Midbrain (tissue), 1 donor: ENCODE measurements around the gene CBX4.

Experiments used
- DNase-seq: peaks from one replicate; lab custom pipeline; 2025; lab: John Stamatoyannopoulos, UW

CBX4 gene

DNA sequence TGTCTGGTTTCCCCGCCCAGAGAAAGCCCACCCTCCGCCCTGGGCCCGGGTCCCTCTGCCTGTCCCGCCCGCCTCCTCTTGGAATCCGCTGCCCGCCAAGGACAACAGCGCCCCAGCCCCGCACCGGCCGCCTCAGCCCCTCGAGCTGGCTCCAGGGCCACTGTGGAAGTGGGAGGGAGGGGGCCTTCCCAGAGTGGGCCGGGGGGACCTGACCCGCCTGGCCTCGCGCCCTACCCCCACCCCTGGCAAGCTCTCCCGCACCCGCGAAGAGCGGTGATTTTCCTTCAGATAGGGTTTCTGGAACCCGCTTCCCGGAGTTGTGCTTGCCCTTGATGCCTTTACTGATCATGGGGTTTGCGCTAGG, 40.1 kb downstream of the CBX4 start:
- DNase-seq: no peak

DNA sequence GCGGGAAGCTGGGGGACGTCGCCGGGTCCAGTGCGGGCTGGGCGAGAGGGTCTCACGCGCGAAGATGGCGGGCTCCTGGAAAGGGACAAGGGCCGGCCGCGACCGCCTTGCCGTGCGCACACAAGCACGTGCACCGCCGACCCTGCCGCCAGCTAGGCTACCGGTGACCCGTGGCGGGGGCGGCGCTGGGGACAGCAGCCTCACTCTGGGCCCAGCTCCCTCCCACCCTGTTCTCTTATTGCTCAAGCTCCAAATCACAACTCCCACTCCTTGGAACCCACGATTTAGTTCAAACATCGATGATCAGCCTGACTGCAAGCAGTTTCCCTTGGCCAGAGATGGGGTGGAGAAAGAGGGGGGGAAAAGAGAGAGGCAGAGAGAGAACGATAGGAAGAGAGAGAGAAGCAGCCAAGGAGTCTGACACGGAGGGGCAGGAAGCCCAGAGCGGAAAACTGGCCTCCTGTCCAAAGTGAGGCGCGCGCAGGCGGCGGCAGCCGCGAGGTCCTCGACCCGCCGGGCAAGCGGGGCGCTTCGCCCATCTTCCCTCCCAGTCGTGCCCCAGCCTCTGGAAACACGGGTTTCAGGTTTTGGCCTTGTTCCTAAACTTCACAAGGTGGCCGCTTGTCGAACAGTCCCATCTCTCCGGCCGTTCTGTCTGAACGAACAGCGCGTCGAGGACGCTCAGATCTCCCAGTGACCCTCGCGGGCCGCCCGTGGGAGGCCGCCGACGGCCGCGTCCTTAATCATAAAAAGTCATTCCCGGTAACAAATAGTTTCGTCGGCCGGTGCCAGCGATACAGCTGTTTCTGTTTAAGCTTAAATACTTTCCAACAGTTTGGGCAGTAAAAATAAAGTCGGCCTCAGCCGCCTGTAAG, 40.7 kb downstream of the CBX4 start:
- no peak for DNase-seq

DNA sequence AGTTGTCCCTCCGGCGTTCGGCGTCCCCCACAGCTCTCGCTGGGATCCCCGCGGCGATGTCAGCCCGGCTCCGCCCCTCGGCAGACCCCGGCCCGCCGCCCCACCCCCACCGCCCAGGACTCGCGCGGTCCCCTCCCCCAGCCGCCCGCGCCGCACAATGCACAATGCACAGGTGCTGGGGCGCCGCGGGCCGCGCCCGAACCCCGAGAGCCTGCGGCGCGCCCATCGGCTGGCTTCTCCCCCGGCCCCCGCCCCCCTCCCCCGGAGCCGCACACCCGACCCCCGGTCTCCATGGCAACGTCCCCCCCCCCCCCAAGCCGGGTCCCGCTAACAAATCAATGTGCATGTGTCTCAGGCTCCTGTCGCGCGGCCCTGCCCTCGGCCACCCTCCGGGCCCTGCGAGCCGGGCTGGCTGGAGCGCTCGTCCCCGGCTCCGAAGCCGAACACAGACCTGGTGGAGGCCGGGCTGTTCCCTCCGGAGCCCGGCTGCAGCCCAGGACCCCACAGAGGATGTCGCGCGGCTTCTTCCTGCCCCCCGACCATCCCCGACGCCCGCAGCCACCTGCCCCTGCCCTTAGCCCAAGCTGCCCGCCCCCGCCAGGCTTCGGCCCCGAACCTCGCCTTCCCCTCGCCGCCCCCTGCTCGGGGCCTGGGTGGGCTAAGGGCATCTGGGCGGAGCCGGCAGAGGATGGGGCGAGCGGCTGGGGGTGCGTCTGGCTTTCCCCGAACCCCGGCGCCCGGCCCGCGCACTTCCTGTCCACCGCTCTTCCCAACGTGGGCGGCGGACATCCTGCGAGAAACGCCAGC, 41.5 kb downstream of the CBX4 start:
- no peak for DNase-seq

DNA sequence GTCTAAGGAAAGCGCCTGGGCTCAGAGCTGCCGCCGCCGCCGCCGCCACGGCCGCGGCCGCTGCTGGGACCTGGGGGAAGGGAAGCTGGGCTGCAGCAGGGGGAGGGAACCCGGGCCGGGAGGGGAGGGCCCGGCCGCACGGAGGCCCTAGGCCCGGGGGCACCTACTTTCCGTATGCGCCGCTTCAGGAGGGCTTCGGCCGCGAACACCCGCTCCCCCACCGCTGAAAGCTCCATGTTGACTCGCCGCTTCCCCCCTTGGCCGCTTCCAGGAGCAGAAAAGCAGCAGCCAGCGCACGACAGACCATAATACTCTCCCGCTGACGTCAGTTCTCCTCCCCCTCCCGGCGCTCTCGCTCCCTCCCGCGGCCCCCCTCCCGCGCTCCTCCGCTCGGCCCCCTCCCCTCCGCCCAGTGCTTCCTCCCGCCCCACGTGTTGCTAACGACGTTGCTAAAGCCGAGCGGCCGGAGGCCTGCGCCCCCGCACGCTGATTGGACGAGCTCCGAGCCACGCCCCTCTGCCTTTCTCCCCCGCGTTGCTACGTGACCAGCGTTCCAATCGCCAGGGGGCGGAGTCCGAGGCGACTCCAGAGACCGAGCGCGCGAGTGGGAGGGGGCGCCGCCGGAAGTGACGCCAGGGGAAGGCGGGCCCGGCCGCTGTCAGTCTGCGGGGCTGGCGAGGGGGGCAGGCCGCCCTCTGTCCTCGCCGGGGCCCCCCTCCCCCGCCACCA, 42.3 kb downstream of the CBX4 start, which contains the start of gene CBX8:
Gene CBX8, minus strand, starts transcription at position 315 of the 729 bp plus-strand sequence. Its CDS starts 79 bp downstream, at position 236.
- peak; percentile 100 for DNase-seq

DNA sequence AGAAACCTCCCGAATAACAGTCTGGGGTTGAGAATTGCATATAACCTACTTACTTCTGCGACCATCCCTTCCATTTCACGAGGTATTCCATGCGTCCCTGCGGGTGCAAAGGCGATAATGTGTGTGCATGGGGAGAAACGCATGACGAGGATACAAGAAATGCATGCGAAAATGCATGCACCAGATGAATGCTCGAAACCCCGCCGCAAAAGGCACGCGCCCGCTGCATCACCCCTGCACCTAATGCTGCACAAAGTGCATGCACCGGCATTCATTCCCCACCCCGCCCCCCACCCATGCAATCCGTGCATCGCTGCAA, 42.8 kb downstream of the CBX4 start:
- no peak for DNase-seq

DNA sequence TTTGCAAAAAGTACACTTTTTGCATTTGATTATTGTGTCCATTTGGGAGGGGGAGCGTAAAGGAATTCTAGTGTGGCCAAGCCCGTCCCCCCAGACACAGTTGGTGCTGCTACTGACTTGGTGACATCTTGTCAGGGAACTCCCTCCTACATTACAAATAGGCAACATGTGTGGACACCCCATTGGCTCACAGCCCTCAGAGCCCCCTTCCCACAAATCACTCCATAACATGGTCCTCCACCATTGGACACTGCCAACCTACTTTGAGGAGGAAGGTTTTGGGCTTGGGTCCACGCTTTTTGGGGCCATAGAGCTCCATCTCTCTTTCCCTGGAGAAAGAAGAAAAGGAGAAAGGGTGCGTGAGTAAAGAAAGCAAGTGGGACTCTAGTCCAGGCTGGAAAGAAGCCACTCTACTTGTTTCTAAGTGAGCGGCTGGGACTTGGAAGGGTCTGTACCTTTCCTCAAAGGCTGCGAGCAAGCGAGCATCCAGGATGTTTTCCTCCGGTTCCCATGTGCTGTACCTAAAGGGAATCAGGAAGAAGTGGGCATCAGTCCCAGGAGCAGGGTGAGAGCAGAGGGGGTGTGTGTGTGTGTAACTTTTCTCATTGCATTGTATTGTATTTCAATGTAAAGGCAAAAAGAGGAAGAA, 43.3 kb downstream of the CBX4 start:
- no peak for DNase-seq

DNA sequence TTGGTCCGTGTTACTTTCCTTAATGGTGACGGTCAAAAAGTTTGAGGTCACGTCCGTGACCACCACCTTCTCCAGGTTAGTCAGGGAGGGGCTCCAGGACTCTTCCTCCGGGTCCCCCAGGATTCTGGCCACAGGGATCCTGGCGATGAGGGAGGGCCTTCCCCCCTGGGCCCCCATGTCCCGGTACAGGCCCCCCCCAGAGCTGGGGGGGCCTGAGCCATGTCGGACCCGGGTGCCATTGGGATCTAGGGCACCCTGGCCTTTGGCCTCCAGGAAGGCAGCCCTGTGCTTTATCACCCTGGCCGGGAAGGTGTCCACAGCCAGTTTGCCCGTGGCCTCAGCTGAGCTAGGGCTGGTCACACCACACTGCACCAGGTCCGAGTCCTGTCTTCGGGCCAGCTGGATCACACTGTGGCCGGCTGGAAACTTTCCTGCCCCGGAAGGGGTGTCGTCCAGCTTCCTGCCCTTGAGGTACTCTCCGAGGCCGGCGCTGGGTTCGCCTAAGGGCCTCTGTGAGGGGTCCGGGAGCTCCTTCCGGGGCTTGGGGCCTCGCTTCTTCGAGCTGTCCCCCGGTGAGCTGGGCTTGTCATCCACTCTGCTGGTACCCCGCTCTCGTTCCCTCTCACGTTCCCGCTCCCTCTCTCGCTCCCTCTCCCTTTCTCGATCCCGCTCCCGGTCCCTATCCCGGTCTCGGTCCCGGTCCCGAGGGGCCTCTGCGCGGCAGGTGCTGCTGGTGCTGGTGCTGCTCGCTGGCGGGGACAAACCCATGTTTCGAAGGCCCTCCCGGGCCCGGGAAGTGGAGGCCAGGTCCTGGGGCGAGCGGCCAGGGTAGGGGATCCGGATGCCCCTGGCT, 44.4 kb downstream of the CBX4 start:
- no peak for DNase-seq

DNA sequence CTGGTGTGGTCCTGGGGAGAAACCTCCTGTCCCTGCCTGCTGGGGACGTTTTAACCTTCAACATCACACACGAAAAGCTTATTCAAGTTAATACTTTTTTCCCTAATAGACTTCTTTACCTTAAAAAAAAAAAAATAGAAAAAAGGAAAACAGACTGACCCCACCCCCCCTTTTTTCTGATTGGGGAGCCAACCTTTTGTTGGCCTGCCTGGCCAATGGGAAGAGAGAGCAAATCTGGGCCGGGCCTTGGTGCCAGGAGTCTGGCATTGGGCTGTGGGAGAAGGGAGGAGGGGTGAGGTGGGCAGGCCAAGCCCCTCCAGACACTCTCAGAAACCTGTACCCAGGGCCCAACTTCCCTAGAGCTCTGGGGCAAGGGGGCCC, 45.3 kb downstream of the CBX4 start:
- no peak for DNase-seq

DNA sequence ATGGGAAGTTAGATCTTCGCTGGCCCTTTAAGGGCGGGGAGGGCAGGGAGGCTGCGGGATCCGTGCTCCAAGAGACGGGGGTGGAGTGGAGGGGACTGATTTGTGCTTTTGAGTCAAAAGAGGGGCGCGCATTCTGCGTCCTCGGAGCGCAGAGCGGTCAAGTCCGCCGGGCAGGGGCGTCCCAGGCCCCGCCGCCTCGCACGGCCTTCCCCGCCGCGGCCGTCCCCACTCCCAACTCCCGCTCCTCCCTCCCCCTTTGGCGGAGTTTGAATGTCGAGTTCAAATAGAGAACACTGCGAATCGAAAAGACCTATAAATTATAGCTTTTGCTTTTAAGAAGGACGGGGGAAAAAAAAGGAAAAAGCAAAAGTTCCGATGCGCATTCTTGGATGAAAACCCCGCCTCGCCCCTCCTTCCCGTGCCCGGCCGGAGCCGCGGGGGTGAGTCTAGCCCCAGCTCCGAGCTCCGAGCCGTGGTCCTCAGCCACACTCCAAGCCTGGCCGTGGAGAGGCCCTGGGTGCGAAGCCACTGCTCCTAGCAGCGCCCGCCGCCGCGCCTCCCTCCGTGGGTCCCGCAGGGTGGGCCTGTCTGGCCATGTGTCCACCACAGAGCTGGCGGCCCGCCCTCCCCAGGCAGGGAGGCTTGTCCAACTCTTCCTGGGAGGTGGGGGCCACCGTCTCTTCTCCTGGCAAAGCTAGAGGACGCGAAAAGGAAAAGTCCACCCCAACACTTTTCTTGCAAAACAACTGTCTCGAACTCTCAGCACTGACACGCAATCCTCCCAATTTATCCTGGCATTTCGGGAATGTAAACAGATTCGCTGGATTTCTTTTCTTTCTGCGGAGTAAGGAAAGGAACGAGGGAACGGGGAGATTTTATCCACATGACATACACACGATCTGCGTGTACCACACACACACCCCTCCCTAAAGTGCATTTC, 46.0 kb downstream of the CBX4 start:
- no peak for DNase-seq

DNA sequence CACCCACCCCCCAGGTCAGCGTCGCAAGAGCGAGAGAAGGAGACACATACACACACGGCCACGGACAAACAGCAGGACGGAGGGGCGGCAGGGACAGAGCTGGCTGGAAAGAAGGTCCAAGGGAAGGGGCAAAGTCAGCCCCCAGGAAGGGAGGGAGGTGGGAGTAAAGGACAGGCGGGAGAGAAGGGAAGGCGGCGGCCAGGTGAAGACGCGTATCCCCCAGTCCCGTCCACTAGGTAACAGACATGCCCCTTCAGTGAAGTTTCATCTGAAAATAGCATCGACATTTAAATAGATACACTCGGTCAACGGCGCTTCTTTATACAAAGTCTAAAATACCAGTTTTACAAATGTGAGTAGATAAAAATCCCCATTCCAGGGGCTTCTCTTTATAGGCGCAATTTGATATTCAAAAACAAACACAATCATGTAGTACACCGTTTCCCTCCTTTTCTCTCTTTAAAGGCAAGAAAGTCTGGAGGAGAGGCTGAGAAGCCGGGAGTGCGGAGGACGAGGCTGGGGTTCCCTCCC, 46.8 kb downstream of the CBX4 start:
- DNase-seq: no peak

DNA sequence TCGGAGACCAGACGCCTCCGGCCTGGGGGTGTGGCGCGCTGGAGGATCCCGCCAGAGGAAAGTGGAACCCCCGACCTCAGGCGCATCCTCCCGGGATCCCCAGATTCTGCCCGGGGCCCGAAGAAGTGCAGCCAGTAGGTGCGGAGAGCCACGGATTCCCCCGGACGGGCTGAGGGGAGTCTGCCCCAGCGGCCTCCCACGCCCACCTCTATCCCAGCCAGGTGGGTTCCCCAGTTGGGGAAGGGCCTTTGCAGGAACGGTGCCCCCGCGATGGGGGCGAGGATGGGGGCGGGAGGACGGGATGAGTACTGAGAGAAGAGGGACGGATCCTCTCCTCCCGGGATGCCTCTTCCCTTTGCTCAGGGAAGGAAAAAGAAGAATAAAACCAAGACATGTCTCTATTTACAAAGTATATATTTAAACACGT, 47.5 kb downstream of the CBX4 start:
- no peak for DNase-seq

DNA sequence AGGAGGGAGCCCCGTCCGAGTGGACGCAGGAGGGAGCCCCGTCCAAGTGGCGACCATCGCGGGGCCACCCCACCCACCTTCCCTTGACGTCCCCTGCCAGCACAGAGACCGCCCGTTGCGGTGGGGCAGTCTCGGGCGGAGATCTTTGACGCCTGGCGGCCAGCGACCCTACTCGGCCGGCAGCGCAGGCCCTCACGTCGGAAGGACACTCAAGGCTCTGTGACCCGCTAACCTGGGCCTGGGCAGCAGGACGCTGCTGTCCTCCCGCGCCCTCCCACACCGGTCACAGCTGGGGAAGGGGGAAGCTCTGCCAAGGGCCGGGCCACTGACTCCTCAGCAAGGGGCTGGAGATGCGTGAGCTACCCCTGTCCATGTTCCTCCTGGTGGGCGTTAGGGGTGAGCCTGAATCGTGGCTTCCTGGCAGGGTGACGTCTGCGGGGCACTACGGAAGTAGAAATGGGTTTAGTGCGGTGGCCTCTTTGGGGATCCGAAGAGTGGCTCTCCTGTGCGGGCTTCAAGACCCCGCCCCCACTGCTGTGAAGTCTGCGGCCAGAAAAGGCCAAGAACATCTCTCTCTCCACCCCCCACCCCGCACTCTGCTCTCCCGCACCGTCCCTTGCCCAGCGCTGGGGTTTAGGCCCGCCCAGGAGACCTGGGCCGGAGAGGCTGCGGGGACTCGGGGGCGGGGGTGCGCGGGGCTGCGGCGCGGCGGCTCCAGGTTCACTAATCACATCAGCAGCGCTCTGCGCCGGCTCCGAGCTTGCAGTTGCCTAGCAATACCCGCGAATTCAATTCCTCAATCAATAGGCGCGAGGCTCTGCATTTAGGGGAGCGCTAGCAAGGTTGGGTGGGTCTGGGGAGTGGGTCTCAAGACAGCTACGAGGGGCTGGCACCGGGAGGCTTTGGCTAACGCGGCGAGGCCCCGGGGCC, 48.2 kb downstream of the CBX4 start:
- DNase-seq: no peak

DNA sequence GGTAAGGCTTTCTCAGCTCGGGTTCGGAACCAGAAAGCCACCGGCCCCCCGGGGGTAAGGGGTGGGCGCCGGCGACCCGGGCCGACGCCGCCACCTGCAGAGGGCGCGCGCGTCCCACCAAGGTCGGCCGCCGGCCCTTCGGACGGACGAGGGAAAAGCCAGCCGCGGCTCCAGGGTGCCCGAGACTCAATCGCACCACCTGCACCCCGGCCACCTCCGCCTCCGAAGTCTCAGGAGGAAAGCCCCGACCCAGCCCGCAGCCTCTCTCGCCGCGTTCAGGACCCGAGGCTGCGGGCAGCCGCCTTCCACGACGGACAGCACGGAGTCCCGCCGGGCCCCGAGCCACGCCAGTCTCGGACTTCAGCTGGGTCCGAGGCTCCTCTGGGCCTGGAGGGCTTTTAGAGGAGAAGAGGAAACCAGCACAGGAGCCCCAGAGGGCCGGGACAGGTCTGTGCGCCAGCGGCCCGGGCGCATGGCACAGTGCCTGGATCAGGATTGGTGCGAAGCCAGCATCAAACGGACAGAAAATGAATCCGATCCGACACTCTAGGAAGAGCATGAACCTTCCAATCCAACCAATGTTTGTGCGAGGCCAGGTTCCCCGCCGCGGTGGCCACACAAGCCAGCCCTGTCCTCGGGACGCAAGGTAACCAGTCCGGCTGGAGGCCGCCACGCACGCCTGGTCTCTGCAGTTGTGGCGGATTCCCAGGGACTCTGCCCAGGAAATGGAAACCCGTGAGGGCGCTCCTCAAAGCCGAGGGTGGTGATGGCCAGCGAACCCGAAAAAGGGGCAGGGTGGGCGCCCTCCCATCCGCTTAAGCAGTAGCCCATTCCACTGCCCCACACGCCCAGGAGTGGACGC, 49.1 kb downstream of the CBX4 start:
- DNase-seq: peak; percentile 30

DNA sequence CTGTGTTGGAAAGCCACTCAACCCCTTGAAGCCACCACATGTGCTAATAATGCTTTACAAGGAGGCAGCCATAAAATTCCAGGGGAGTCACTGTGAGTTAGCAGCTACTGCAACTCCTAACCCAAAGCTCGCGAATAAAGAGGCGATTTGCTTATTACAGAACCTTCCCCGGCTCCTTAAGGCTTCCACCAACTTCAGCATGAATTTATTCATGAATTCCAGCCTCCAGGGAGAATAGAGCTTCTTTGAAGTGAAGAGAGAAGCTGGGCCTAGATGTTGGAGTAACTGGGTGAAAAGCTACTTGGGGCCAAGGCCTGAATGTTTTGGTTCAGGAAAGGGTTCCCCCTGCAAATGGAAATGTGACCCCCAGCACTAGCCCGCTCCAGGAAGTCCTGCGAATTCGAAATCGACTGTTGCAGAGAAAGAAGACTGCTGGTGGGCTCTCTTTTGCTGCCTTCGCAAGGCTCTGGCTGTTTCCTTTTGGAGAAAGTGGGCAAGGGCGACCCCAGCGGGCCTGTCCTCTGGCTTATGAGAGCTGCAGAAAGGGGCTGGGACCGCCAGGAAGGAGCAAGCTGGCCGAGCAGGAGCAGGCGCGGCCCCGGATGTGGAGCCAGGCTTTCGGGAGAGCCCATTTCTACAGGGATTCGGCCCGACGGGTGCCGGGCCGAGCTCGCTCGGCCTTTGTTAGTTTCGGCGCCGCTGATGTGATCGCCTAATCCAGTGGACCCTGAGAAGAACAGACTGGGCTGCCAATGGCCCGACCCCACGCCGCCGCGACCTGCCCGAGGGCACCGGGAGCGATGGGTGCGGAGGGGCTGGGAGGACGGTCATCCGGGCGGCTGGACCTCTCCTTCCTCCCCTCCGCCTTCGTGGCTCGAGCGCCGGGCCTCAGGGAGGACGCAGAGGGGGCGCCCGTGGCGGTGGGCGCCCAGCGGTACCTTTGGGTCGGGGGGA, 50.0 kb downstream of the CBX4 start:
- DNase-seq: no peak

DNA sequence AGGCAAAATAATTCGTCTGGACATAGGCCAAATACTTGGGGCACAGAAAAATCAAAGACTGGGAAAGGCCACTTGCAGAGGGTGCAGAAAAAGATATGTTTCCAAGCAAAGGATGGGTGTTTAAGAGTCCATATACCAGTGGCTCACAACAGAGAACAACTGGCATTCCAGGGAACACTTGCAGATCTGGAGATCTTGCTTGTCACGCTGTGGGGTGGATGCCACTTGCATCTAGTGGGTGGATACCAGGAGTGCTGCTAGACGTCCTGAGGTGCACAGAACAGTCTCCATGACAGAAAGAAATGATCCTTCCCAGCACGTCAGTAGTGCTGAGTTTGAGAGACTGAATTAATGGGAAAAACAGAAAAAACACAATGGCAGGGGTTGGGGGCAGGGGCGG, 50.8 kb downstream of the CBX4 start:
- DNase-seq: no peak

DNA sequence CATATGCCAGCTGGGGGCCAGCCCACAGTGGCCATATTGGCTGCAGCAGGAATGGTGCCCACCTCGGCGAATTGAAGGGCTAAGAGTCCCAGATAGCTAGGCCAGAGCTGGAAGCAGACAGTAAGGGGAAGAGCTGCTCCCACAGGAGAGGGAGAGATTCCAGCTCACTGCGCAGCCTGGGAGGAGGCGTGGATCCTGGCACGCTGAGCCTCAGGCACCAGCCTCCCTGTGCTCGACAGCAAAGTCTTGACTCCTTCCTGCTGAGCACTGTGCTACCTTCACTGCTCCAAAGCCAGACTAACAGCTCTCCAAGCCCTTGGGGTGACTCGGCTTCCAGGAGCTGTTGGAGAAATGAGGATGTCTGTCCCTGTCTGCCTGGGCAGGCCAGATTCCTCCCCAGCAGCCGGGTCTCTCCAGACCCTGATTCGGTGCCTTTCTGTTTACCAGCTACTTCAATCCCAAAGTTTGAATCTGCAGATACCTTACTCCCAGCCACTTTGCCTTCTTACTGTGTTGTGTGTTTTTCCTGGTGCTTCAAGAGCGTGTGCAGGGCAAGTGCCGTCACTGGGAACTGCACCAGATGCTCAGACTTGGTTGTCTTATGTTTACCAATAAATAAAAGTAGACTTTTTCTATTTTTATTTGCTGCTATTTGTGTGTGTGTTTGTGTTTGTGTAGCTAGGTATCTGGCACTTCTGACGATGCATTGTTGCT, 52.2 kb downstream of the CBX4 start:
- no peak for DNase-seq
